HG03469 (cell line): ENCODE data around the gene MTCL1.

ENCODE experiments used
- ATAC-seq: cut with Tn5 transposase; IDR thresholded peaks from one replicate; pipeline ENCODE4 v1.9.1; 2021; ENCODE audit warnings: mild to moderate bottlenecking, moderate library complexity, moderate number of reproducible peaks; ENCODE audit not compliant: unreplicated experiment

Gene MTCL1

DNA sequence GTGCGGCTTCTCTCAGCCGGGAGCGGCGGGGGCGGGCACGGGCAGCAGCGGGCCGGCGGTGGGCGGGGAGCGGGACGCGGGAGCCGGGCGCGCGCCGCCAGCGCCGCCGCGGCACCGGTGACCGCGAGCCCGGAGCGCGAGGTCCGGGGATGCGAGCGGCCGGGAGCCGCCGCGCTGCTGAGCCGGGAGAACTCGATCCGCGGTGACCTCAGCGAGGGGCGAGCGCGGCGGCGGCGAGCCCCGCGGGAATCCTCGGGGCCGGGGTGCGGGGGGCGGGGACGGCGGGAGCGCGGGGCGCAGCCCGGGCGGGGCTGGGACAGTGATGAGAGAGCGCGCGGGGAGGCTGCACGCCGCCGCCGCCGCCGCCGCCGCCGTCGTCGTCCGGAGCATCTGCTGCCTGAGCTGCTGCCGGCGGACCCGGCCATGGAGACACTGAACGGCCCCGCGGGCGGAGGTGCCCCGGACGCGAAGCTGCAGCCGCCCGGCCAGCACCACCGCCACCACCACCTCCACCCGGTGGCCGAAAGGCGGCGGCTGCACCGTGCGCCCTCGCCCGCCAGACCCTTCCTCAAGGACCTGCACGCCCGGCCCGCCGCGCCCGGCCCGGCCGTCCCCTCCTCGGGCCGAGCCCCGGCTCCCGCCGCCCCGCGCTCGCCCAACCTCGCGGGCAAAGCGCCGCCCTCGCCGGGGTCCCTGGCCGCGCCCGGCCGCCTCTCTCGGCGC, at the start of gene MTCL1:
Gene MTCL1, plus strand, starts transcription at position 319 of the 723 bp plus-strand sequence. Its CDS starts 105 bp downstream, at position 424.
- ATAC-seq, result peak; percentile 26

GRCh38 chr18:8656232-8656631, 49.1 kb upstream of the MTCL1 start:
- ATAC-seq, result no peak

DNA sequence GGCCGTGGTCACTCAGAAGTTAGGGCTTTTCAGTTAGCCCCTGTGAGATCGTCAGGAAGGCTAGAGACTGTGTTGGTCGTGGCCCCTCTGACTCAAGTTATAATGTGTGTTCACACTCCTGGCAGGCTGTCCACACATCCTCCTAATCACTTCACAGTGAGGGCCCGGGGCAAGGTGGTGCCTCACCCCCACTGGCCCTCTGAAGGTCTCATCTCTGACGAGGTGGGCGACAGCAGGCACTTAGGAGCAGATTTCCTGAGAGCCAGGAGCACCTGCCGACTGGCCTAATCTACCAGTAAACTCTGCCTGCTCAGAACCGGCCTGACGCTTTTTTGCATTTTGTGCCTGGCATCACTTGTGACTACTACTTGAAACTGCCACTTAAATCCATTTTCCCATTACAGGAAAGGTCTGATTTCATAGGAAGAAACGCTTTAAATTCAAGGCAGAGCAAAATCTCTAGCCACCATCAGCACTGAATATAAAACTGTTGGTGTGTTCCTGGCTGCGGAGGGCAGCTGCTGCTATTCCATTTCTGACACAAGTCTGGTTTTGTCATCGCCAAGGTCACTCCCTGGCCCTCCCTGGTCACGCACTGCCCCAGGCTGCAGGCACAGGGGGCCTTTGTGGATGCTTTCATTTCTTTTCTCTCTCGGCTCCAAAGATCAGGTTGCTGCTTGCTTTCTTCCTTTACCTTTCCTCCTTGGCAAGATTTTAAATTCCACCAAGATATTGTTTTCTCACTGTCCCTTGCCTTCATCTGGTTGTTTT, 48.1 kb upstream of the MTCL1 start:
- no peak for ATAC-seq

DNA sequence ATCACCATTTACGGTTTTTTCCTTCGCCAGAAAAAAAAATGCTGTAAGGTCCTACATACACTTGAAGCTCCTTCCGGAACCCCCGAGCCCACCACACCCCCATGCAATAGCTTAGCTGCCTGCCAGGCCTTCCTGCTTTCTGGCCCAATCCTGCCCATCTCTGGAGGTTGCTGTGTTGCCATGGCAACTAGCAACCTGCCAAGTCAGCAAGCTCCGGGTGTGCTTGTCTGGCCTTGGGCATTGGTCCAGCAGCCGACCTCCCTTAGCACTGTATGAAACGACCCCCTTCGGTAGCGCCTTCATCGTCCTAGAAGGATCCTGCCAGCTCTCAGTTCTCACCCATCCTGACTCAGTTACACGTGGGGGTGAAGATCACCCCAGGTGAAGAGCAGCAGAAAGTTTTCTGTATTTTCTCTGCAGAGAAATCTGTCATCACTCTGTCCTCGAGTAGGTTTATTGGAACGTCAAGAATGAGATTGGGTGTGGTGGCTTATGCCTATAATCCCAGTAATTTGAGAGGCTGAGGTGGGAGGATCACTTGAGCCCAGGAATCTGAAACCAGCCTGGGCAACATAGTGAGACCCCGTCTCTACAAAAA, 47.4 kb upstream of the MTCL1 start:
- no peak for ATAC-seq

DNA sequence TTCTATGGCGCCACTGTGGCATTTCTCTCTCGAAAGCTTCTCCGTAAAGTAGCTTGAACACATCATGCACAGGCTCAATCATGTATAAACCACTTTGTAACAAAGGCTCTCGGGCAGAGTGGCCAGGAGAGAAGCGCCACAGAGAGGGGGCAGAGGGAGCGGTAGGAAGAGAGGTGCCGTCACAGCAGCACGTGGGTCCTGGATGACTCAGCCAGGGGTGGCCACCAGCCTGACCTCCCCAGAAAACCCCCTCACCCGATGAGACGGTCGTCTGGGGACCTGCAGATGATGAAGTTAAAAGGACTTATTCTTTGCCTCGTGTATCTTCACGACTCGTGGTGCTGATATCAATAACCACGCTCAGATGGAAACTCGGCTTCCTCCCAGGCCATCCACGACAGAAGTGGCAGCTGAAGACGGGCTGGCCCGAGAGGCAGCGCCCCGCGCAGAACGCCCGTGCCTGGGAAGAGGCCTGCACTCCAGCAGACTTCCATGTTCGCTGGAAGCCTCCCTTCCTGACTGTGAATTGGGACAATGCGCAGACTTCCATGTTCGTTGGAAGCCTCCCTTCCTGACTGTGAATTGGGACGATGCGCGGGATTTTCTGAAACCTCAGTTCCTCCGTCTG, 46.4 kb upstream of the MTCL1 start:
- ATAC-seq, result no peak

DNA sequence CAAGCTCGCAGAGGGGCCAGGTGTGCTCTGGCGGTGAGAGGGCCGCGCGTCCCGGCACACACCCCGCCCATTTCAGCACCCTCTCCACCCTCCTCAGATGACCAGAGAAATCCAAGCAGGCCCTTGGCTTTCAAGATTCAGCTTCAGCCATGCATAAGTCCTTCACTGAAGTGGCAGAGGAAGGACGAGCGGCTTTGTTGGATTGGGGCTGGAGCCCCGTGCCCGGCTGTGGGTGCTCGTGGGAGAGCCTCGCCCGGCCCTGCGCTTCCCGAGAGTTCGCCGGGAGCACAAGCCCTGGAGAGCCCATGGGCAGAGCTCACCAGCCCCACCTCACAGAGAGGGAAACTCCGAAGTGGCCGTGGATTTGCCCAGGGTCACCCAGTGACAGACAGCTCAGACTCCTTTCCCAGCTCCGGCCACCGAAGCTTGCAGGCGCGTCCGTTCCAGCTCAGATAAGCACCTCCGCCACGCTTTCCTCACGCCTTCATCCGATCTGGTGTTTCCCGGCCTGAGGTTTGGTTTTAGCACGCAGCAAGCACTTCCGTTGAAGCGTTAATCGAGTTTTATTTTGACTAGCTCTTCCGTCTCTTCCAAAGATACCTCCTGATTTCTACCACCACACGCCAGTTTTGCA, 45.6 kb upstream of the MTCL1 start:
- no peak for ATAC-seq

GRCh38 chr18:8660316-8660715, 45.0 kb upstream of the MTCL1 start:
- no peak for ATAC-seq

GRCh38 chr18:8661754-8662559, 43.4 kb upstream of the MTCL1 start:
- no peak for ATAC-seq

DNA sequence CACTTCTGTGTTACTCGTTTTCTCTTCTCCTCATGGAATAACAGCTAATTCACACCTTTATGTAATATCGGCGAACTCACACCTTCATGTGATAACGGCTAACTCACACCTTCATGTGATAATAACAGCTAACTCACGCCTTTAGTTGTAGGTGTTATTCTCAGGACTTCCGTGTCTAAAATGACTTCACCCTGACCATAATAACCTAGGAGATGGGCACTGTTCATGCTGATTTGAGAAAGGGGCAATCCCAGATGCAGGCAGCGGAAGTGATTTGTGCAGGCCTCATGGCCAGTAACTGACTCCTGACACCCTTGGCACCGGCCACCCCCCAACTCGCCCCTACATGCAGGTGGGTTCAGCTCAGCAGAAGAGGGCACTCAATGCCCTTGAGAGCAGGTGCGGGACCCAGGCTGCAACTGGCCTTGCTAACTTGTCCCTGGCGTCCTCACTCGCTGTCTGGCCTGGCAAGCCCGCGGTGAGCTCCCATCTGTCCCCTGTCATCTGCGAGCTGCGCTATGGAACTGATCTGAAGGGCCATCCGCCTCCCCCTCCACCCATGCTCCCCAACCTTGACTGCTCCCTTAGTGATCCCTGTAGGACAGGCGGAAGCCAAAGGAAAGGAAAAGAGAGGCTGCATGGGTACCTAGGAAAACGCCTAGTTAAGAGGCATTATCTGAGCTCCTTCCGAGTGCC, 42.6 kb upstream of the MTCL1 start:
- ATAC-seq, result no peak

DNA sequence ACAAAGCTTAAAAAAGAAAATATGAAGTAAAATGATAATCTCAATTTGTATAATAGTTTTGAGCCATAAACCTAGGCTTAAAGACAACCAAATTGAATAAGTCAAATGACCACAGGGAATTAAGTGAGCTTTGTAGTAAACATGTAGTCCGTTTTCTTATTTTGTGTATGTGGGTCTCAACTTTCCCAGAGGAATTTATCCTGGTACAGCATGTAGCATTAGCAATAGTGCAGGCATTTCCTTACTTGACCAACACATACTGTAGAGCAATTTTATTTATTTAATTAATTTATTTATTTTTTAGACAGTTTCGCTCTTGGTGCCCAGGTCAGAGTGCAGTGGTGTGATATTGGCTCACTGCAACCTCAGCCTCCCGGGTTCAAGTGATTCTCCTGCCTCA, 37.5 kb upstream of the MTCL1 start:
- no peak for ATAC-seq

GRCh38 chr18:8668381-8668780, 37.0 kb upstream of the MTCL1 start:
- ATAC-seq, result no peak

GRCh38 chr18:8669571-8669970, 35.8 kb upstream of the MTCL1 start:
- no peak for ATAC-seq

DNA sequence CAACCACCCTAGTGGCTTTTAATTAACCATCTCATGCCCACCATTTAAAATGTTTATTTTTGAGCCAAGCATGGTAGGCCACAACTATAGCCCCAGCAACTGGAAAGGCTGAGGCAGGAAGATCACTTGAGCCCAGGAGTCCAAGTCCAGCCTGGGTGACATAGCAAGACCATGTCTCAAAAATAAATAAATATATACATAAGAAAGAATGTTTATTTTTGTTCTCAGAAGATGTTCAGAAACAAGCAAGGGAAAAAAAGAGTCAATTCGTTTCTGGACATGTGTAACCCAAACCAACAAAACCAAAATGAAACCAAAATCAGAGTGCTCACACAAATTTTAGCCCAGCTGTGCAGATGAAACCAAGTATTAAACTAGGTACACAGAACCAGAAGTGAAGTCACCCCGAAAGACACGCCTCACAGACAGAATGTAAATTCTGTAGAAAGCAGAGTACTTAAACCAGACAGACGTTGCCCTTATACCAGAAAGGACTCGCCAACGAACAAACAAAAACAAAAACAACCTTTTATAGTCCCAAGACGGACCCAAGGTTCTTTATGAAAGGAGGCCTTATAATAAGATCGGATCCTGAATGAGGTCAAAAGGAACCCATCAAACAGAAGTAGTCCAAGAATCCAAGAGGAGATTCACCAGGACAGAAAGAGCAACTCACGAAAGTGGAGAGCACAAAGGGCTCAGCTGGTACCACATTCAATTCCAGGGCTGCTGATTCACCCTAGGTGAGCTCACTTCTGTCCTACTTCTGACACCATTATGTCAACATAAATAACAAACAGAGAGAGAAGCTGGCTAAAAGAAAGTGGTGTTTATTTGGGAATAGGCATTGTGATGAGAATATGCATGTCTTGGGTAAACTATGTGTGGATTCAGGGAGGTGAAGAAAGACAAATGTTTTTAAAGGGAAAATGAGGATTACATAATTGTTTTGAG, 31.8 kb upstream of the MTCL1 start:
- peak; percentile 62 for ATAC-seq

GRCh38 chr18:8675057-8675456, 30.3 kb upstream of the MTCL1 start:
- ATAC-seq, result no peak

- ATAC-seq, result no peak
Observed at GRCh38 chr18:8681196-8681595, 24.2 kb upstream of the MTCL1 start.

DNA sequence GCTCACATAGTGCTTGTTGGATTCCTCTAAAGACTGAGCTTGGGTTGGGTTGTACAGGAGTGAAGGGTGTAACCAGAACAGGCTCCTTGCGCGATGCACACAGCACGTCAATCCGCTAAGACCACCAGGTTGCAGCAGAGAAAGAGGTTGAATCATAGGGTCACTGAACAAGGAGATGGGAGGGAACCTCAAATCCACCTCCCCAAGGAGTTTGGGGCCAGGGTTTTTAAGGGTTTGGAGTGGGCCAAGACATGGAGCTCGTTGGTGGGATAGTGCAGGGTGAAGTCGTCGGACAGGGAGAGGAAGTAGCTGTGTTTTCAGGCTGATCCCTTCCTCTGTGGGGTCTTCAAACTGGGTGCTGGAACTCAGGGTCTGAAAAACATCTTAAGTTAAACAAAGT, 20.8 kb upstream of the MTCL1 start:
- ATAC-seq, result no peak

DNA sequence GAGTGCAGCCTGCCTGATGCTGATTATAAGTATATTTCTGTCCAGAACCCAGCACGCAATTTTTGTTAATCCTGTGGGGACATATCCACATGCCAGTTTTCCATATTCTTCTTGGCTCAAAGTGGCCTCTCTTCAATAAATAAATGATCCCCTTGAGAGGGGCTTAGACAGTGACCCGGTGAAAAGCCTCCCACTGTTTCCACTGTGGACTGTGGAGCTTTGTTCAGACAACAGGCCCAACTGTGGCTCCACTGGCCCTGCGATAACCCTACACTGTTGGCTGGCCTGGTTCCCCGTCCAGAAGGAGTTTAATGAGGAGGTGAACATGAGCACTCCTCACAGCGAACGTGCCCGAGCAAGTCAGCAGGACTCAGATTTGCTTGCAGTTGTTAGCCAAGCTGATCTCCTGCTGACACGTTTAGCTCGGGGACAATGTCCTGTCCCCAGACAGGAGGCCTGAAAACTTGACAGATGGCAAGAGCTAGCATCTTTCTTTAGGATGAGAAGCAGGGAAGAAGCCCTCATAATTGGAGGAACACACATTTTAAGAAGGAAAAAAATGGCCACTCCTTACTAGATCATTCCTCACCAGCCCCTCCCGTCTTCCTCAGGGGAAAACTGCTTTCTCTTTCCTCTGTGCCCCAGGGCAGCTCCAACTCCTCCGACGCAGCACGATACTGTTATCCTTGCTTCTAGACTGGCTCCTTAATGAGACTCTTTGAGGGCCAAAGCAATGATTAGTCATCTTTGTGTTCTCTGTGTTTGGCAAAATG, 20.0 kb upstream of the MTCL1 start:
- no peak for ATAC-seq

DNA sequence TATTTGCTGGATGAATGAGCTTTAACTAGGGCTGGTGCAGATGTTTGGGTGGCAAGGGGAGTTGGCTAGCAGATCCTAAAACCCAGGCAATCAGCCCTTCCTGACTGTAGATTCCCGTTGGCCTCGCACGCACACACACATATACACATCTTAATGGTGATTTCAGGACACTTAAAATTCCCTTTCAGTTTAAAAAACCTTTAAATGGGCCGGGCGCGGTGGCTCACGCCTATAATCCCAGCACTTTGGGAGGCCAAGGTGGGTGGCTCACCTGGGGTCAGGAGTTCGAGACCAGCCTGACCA, 19.5 kb upstream of the MTCL1 start:
- ATAC-seq, result no peak
